GM10266 (cell line): Measurements from ENCODE around the gene SSH3.

ENCODE experiments used
- DNase-seq: peaks from one replicate; pipeline ENCODE4 v3.0.0; 2012; ENCODE audit errors: extremely low spot score
- TF ChIP-seq, protein P1 (sequence below): IDR thresholded peaks from 2 replicates; pipeline ENCODE4 v1.5.1; 2012; ENCODE audit warnings: mild to moderate bottlenecking, low read depth; ENCODE audit not compliant: control insufficient read depth, insufficient read depth; ENCODE audit errors: missing control alignments

The SSH3 gene

DNA sequence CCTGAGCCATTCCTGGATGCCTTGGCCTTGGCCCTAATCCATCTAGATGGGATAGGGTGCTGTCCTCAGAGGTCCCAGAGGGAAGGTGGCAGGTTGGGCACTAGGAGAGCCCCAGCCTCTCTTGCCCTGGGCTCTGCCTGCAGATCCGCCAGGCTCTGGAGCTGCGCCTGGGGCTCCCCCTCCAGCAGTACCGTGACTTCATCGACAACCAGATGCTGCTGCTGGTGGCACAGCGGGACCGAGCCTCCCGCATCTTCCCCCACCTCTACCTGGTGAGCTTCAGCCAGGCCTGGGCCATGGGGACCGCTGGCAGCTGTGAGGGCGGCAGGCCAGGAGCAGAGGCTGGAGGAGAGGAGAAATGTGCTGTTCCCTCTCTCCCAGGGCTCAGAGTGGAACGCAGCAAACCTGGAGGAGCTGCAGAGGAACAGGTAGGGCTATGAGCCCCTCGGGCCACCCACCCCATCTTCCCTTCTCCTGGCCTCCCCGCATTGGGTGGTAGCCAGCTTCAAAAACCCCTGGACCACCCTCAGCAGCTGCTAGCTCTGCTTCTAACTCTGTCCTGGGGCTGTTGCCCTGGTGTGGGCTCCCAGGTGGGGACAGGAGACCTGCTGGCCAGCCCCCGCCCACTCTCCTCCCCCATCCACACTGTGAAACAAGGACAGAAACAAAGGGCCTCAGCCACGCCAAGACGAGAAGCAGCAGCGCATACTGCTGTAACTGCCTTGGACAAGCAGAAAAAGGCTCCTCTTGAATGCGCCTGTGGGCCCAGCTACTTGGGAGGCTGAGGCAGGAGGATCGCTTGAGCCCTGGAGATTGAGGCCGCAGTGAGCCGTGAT lies 4.9 kb downstream of the SSH3 start:
- no peak for DNase-seq
- TF ChIP-seq, protein P1, sequence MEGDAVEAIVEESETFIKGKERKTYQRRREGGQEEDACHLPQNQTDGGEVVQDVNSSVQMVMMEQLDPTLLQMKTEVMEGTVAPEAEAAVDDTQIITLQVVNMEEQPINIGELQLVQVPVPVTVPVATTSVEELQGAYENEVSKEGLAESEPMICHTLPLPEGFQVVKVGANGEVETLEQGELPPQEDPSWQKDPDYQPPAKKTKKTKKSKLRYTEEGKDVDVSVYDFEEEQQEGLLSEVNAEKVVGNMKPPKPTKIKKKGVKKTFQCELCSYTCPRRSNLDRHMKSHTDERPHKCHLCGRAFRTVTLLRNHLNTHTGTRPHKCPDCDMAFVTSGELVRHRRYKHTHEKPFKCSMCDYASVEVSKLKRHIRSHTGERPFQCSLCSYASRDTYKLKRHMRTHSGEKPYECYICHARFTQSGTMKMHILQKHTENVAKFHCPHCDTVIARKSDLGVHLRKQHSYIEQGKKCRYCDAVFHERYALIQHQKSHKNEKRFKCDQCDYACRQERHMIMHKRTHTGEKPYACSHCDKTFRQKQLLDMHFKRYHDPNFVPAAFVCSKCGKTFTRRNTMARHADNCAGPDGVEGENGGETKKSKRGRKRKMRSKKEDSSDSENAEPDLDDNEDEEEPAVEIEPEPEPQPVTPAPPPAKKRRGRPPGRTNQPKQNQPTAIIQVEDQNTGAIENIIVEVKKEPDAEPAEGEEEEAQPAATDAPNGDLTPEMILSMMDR, result no peak

DNA sequence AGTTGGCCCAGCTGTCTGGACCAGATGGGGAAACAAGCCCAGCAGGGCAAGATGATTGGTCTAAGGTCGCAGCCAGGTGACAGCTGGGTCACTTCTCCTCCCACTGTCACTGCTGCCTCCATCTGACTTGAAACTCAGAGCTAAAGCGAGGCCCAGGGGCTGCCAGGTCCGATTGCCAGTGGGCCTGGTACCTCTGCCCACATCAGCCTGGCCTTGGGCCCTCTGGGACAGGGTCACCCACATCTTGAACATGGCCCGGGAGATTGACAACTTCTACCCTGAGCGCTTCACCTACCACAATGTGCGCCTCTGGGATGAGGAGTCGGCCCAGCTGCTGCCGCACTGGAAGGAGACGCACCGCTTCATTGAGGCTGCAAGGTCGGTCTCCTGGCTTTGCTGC lies 5.8 kb downstream of the SSH3 start:
- TF ChIP-seq, protein P1, result no peak
- DNase-seq, result no peak

DNA sequence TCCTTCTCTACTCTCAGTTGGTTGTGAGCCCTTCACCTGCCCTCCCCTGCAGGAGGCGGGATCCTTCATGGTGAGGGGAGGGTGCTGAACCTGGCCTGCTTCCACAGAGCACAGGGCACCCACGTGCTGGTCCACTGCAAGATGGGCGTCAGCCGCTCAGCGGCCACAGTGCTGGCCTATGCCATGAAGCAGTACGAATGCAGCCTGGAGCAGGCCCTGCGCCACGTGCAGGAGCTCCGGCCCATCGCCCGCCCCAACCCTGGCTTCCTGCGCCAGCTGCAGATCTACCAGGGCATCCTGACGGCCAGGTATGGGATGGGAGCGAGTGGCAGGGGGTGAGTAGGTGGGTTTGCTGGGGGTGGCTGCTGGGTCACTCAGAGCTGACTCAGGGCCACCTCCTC lies 6.3 kb downstream of the SSH3 start:
- TF ChIP-seq, protein P1, result no peak
- no peak for DNase-seq

DNA sequence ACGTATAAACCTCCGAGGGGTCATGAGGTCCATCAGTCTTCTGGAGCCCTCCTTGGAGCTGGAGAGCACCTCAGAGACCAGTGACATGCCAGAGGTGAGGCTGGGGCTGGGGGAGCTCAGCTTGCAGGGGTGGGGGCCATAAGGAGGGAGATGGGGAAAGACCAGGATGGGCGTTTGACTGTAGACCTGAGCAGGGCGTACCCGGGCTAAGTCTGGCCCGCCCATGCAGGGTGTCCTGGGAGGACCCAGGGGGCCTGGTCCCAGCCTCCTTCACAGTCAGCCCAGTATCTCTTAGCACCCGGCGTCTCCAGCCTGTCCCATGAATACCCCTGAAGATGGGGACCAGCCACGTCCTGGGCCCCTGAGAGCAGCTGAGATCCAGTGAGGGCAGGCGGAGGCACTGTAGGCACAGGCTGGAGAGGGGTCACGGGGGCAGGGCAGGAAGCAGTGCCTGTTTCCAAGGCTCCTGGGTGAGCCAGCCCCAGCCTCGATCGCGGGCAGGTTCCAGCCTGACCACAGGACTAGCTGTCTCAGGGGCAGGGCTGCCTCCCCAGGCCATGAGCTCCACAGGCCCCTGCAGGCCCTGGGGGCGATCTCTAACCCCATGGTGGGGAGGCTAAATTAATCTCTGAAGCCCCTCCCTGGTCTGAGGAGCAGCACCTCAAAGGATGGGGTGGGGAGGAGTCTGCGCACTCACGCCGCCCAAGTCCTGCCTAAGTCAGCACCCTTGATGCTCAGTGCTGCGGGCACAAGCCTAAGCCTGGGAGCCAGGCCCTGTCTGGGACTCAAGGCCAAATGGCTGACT lies 7.1 kb downstream of the SSH3 start:
- DNase-seq, result no peak

DNA sequence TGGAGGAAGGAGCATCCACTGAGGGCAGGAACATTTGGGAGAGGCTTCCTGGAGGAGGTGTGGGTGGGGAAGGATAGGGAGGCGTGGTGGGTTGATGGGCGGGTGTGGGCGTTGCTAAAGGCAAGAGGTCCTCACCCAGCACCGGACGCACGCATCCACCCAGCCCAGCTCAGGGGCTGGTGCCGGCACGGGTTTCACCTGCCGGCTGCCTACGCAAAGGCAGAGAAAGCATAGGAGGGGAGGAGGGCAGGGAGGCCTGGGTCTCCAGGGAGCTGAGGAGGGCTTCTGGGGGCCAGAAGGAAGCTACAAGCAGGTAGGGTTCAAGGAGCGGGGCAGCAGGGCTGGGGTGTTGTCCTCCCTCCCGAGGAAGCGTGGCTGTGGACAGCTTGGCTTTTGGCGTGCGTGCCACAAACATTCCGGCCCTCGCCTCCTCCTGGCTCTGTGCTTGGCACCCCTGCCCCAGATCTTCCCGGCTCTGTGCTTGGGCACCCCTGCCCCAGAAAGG lies 7.8 kb downstream of the SSH3 start:
- TF ChIP-seq, protein P1, result no peak
- DNase-seq, result no peak

More for the DNA sequence above, 7.1 kb downstream of the SSH3 start:
- TF ChIP-seq, protein P1, result no peak

DNA sequence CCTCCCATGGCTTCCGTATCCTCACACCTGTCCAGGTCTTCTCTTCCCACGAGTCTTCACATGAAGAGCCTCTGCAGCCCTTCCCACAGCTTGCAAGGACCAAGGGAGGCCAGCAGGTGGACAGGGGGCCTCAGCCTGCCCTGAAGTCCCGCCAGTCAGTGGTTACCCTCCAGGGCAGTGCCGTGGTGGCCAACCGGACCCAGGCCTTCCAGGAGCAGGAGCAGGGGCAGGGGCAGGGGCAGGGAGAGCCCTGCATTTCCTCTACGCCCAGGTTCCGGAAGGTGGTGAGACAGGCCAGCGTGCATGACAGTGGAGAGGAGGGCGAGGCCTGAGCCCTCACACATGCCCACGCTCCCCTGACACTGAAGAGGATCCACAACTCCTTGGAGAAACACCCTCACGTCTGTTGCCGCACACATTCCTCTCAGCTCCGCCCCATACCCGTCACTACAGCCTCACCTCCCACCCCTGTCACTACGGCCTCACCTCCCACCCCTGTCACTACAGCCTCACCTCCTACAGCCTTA lies 8.3 kb downstream of the SSH3 start:
- TF ChIP-seq, protein P1, result no peak
- no peak for DNase-seq
